A549 (cell line): ENCODE measurements around the gene SV2C. TPM values are rescaled to one million over a fixed set of nuclear protein-coding genes. Genes with fewer than 3 reads are reported as not detected.

ENCODE experiments used
- ATAC-seq, 2 experiments: fragments of 200-7000 bp in 1 of 2; fragments of >200 bp in 1 of 2; cut with Nextera tagmentation in 1 of 2; cut with Tn5 transposase in 1 of 2; 3 replicates each; pipeline versions ENCODE4 v1.8.0 to v1.9.1; 2018 to 2020; ENCODE audit warnings: mild to moderate bottlenecking in 1 of 2, moderate library complexity in 1 of 2
- CTCF ChIA-PET: fragments of 300-600 bp; sonication (Branson Sonifier 250); formaldehyde crosslinking; extraction: SDS; loops from one replicate; lab custom pipeline; 2021; ENCODE audit warnings: antibody characterized with exemption, inconsistent platforms; lab: Yijun Ruan, JAX
- POLR2A ChIA-PET: fragments of 350-600 bp; formaldehyde crosslinking; extraction: SDS; loops from one replicate; lab custom pipeline; 2021; ENCODE audit warnings: antibody characterized with exemption, inconsistent platforms; lab: Yijun Ruan, JAX
- DNase-seq, 2 experiments: peaks; one replicate each; pipeline versions ENCODE4 v3.0.0 to v3.0.0-alpha.2; 2011 to 2016; ENCODE audit warnings: low read depth in 1 of 2, low spot score in 1 of 2
- FAIRE-seq: peaks from 2 replicates; lab custom pipeline; 2011; peaks lifted over from hg19 to GRCh38; lab: Jason Lieb, UNC
- H3K27ac ChIP-seq, 2 experiments: fragments of >200 bp; sonication (Bioruptor Twin); formaldehyde crosslinking; 3 replicates each; pipeline ENCODE4 v1.5.1; 2016 to 2017
- H3K4me1 ChIP-seq: fragments of >200 bp; sonication (Bioruptor Twin); formaldehyde crosslinking; 3 replicates; pipeline ENCODE4 v1.6.1; 2016
- H3K4me2 ChIP-seq: fragments of >200 bp; sonication (Bioruptor Twin); formaldehyde crosslinking; 3 replicates; pipeline ENCODE4 v1.6.1; 2016
- H3K4me3 ChIP-seq: fragments of >200 bp; sonication (Bioruptor Twin); formaldehyde crosslinking; 3 replicates; pipeline ENCODE4 v1.5.1; 2016
- H3K9me3 ChIP-seq: fragments of >200 bp; sonication (Bioruptor Twin); formaldehyde crosslinking; 3 replicates; pipeline ENCODE4 v1.6.1; 2016
- CBX2 ChIP-seq: fragments of 200-600 bp; sonication (generic); IDR thresholded peaks from 2 replicates; pipeline ENCODE4 v1.6.1; 2016; ENCODE audit warnings: low read depth, mild to moderate bottlenecking, borderline replicate concordance
- CEBPB ChIP-seq, 2 experiments: fragments of >200 bp in 1 of 2; sonication (Bioruptor Twin) in 1 of 2; formaldehyde crosslinking in 1 of 2; IDR thresholded peaks; 2 replicates each; pipeline ENCODE4 v1.6.1; 2012 to 2016
- FOSB ChIP-seq: fragments of 250-450 bp; sonication (Bioruptor Pico); IDR thresholded peaks from 2 replicates; pipeline ENCODE4 v1.5.0; 2020; ENCODE audit warnings: mild to moderate bottlenecking, moderate library complexity
- FOSL2 ChIP-seq, 2 experiments: fragments of 450-650 bp in 1 of 2; fragments of >200 bp in 1 of 2; sonication (Bioruptor Twin) in 1 of 2; formaldehyde crosslinking; IDR thresholded peaks; 2 replicates each; pipeline versions ENCODE4 v1.5.0 to v1.6.1; 2016 to 2020; ENCODE audit warnings: mild to moderate bottlenecking in 1 of 2, moderate library complexity in 1 of 2
- FOXS1 ChIP-seq: fragments of 250-450 bp; sonication (Bioruptor Pico); IDR thresholded peaks from 2 replicates; pipeline ENCODE4 v1.5.0; 2020; ENCODE audit warnings: mild to moderate bottlenecking, moderate library complexity
- HEYL ChIP-seq: fragments of 250-450 bp; sonication (Bioruptor Pico); IDR thresholded peaks from 2 replicates; pipeline ENCODE4 v1.8.0; 2021; ENCODE audit warnings: mild to moderate bottlenecking, moderate library complexity
- HOXA7 ChIP-seq: fragments of 250-450 bp; sonication (Bioruptor Pico); IDR thresholded peaks from 2 replicates; pipeline ENCODE4 v1.5.0; 2020; ENCODE audit warnings: mild to moderate bottlenecking, moderate library complexity
- HOXB5 ChIP-seq: fragments of 250-450 bp; sonication (Bioruptor Pico); IDR thresholded peaks from 2 replicates; pipeline ENCODE4 v1.5.0; 2020; ENCODE audit warnings: mild to moderate bottlenecking, moderate library complexity
- JUN ChIP-seq, 2 experiments: fragments of >200 bp; sonication (Bioruptor Twin); formaldehyde crosslinking; IDR thresholded peaks; 2 replicates in 1 of 2; 3 replicates in 1 of 2; pipeline ENCODE4 v1.6.1; 2016 to 2017
- MAFK ChIP-seq: fragments of 450-650 bp; IDR thresholded peaks from 2 replicates; pipeline ENCODE4 v1.6.1; 2014; ENCODE audit not compliant: partially characterized antibody
- MAZ ChIP-seq: fragments of 150-350 bp; IDR thresholded peaks from 2 replicates; pipeline ENCODE4 v1.6.1; 2014; ENCODE audit warnings: antibody characterized with exemption, low read depth, low read length, borderline replicate concordance
- NR3C1 ChIP-seq: fragments of >200 bp; sonication (Bioruptor Twin); formaldehyde crosslinking; IDR thresholded peaks from 3 replicates; pipeline ENCODE4 v1.6.1; 2017
- RAD21 ChIP-seq, 2 experiments: fragments of >200 bp in 1 of 2; sonication (Bioruptor Twin) in 1 of 2; formaldehyde crosslinking in 1 of 2; IDR thresholded peaks in 1 of 2; conservative IDR thresholded peaks in 1 of 2; 2 replicates in 1 of 2; 3 replicates in 1 of 2; pipeline ENCODE4 v1.6.1; 2012 to 2018; ENCODE audit warnings: inconsistent platforms in 1 of 2
- RARB ChIP-seq: fragments of 250-450 bp; sonication (Bioruptor Pico); IDR thresholded peaks from 2 replicates; pipeline ENCODE4 v1.8.0; 2021; ENCODE audit warnings: mild to moderate bottlenecking, moderate library complexity
- SMC3 ChIP-seq: fragments of >200 bp; sonication (Bioruptor Twin); formaldehyde crosslinking; IDR thresholded peaks from 3 replicates; pipeline ENCODE4 v1.6.1; 2018; ENCODE audit warnings: inconsistent platforms
- ZC3H11A ChIP-seq: fragments of 450-650 bp; IDR thresholded peaks from 2 replicates; pipeline ENCODE4 v1.6.1; 2014; ENCODE audit warnings: antibody characterized with exemption, mild to moderate bottlenecking
- ZSCAN20 ChIP-seq: fragments of 250-450 bp; sonication (Bioruptor Pico); IDR thresholded peaks from 2 replicates; pipeline ENCODE4 v1.8.0; 2022; ENCODE audit warnings: mild to moderate bottlenecking, moderate library complexity
- WGBS: methylation state at CpG from one replicate; pipeline ENCODE4 v1.1.6; 2017; ENCODE audit errors: missing lambda C conversion rate; 5-methylcytosine and 5-hydroxymethylcytosine counted together
- polyA plus RNA-seq, 4 experiments: library from polyadenylated mRNA; depleted of rRNA in 3 of 4; stranded (reverse); fragments of >200 nt; fragmentation: RNase III in 1 of 4; extraction: RNeasy Plus Mini Kit Qiagen cat#74134 plus additional on column Dnase treatment in 1 of 4; gene quantifications; 2 replicates in 3 of 4; 3 replicates in 1 of 4; pipeline ENCODE4 v1.2.3, GENCODE V29; 2011 to 2017
- TF ChIP-seq, protein P1 (sequence below): IDR thresholded peaks from 2 replicates; pipeline ENCODE4 v1.6.1; 2012; ENCODE audit warnings: low read depth, borderline replicate concordance
- TF ChIP-seq, protein P2 (sequence below): fragments of 250-450 bp; sonication (Bioruptor Pico); IDR thresholded peaks from 2 replicates; pipeline ENCODE4 v1.5.0; 2020; ENCODE audit warnings: low read depth, mild to moderate bottlenecking, moderate library complexity
- TF ChIP-seq, protein P3 (sequence below): IDR thresholded peaks from 2 replicates; pipeline ENCODE4 v1.6.1; 2012
- TF ChIP-seq, protein P4 (sequence below): fragments of >200 bp; sonication (Bioruptor Twin); formaldehyde crosslinking; IDR thresholded peaks from 3 replicates; pipeline ENCODE4 v1.5.1; 2016

SV2C gene
- polyA plus RNA-seq, 2 of the 4 experiments (the other 2 are of a cell fraction): not detected

DNA sequence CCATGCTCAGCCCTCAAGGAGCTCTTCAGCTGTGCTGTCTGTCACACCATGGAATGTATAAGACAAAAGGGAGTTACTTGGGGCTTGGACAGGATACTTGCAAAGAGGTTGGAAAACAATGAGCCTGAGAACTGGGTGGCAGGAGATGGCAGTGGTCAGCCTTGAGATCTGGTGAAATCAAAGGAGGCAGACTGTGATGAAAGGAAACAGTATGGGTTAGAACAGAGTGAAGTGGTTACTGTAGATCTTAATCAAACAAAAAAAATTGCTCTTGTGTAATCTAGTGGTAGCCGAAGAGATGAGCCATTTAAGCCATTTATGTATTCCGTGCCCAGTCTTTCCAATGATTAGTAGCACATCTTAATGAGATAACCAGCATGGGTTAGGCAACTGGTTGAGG, 142.2 kb downstream of the SV2C start:
- no peak for FAIRE-seq
- no peak for ATAC-seq
- WGBS: 11% methylated on average over 2 of the region's 2 CpGs

DNA sequence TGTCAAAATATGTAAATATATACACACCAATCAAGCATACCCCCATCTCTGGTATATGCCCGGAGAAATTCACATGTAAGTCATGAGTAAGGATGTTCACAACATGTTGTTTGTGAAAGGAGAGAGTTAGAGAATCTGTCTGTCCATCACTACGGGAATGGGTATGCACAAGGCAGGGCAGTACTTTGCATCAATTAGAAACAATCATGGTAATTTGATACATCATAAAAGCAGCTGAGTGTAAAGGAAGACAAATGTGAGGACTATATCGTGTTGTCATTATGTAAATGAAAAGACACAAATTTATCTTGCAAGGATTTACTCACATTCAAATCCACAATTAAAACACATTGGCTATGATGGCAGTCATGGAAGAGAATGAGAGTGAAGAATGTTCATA, 146.7 kb downstream of the SV2C start:
- Histone ChIP-seq H3K27ac (no peak overlapping the region), H3K4me3 (no peak overlapping the region), H3K4me1 (no peaks in the 10 kb centered on the region)
- no peak for ATAC-seq
- DNase-seq: no peak
- TF ChIP-seq, protein P1, sequence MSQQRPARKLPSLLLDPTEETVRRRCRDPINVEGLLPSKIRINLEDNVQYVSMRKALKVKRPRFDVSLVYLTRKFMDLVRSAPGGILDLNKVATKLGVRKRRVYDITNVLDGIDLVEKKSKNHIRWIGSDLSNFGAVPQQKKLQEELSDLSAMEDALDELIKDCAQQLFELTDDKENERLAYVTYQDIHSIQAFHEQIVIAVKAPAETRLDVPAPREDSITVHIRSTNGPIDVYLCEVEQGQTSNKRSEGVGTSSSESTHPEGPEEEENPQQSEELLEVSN: no peak
- TF ChIP-seq, all 56 proteins: peak for 0
- WGBS: 27% methylated on average over 3 of the region's 3 CpGs
- Histone ChIP-seq H3K9me3 (no peaks in the 10 kb centered on the region), H3K4me2 (no peak overlapping the region)
- FAIRE-seq: no peak
- ChIA-PET POLR2A (no interaction called here), CTCF (interaction anchor here (0.5 to 1.2 kb wide), 2 partner anchors 55 to 90 kb away, joined by 3 read pairs; no protein-coding TSS in a partner anchor)

More for the DNA sequence above, 142.2 kb downstream of the SV2C start:
- DNase-seq: no peak
- no peak overlapping the region for H3K4me2 ChIP-seq
- POLR2A ChIA-PET: no interaction called here
- TF ChIP-seq MAZ (no peak), ZSCAN20 (no peak), FOSL2 (IDR thresholded peaks at IDR 0.05) (no peak), FOSL2 (CRISPR knock-in tag; IDR thresholded peaks at IDR 0.05) (no peak), NR3C1 (no peak), CBX2 (no peak), FOXS1 (CRISPR knock-in tag) (no peak), ZC3H11A (no peak), HOXB5 (no peak), RARB (CRISPR knock-in tag) (no peak), MAFK (no peak), SMC3 (no peak), CEBPB (IDR thresholded peaks at IDR 0.05) (no peak), FOSB (CRISPR knock-in tag) (no peak)
- TF ChIP-seq, protein P1: no peak
- TF ChIP-seq, protein P2, sequence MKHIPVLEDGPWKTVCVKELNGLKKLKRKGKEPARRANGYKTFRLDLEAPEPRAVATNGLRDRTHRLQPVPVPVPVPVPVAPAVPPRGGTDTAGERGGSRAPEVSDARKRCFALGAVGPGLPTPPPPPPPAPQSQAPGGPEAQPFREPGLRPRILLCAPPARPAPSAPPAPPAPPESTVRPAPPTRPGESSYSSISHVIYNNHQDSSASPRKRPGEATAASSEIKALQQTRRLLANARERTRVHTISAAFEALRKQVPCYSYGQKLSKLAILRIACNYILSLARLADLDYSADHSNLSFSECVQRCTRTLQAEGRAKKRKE (CRISPR knock-in tag): no peak
- no peak overlapping the region for H3K4me3 ChIP-seq
- no peaks in the 10 kb centered on the region for H3K4me1 ChIP-seq
- H3K27ac ChIP-seq: no peak overlapping the region
- CTCF ChIA-PET: interaction anchor here (1.2 kb wide), 1 partner anchor 11 kb away, joined by 4 read pairs; no protein-coding TSS in a partner anchor
- H3K9me3 ChIP-seq: no peaks in the 10 kb centered on the region

DNA sequence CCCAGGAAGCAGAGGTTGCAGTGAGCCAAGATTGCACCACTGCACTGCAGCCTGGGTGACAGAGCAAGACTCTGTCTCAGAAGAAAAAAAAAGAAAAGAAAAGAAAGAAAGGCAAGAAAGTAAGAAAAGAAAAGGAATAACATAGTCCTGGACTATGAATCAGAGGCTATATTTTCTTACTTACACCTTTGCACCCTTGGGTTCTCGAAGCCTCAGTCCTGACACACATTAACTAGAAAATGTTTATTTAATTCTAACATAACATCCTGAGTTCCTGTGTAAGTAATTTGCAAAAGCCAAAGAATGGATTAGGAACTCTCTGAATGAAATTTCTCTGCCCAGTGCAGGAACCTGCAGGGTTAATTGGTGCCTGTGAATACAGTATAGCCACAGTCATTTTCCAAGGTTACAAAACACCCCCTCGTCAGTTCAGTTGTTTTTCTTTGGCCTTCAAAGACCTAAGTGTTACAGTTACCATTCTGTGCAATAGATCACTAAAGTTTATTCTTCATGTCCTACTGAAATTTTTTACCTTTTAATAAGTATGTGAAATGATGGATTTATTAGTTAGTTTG, 147.6 kb downstream of the SV2C start:
- FAIRE-seq (no peak), DNase-seq (no peak), ATAC-seq (no peak)
- Histone ChIP-seq H3K4me3 (no peak overlapping the region), H3K9me3 (no peaks in the 10 kb centered on the region), H3K4me2 (no peak overlapping the region), H3K27ac (no peak overlapping the region), H3K4me1 (no peaks in the 10 kb centered on the region)
- POLR2A ChIA-PET: no interaction called here
- CTCF ChIA-PET: no interaction called here
- TF ChIP-seq JUN (IDR thresholded peaks at IDR 0.05) (no peak), HOXA7 (CRISPR knock-in tag) (no peak), RAD21 (conservative IDR thresholded peaks at IDR 0.05 in 1 of 2, IDR thresholded peaks at IDR 0.05 in 1 of 2) (no peak), HEYL (CRISPR knock-in tag) (no peak)
- TF ChIP-seq, protein P3, sequence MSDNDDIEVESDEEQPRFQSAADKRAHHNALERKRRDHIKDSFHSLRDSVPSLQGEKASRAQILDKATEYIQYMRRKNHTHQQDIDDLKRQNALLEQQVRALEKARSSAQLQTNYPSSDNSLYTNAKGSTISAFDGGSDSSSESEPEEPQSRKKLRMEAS: no peak
- TF ChIP-seq, protein P4, sequence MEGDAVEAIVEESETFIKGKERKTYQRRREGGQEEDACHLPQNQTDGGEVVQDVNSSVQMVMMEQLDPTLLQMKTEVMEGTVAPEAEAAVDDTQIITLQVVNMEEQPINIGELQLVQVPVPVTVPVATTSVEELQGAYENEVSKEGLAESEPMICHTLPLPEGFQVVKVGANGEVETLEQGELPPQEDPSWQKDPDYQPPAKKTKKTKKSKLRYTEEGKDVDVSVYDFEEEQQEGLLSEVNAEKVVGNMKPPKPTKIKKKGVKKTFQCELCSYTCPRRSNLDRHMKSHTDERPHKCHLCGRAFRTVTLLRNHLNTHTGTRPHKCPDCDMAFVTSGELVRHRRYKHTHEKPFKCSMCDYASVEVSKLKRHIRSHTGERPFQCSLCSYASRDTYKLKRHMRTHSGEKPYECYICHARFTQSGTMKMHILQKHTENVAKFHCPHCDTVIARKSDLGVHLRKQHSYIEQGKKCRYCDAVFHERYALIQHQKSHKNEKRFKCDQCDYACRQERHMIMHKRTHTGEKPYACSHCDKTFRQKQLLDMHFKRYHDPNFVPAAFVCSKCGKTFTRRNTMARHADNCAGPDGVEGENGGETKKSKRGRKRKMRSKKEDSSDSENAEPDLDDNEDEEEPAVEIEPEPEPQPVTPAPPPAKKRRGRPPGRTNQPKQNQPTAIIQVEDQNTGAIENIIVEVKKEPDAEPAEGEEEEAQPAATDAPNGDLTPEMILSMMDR: no peak
- 15% methylated on average over 2 of the region's 2 CpGs for WGBS
